ENCODE measurements around the gene CCDC85C.

DNA sequence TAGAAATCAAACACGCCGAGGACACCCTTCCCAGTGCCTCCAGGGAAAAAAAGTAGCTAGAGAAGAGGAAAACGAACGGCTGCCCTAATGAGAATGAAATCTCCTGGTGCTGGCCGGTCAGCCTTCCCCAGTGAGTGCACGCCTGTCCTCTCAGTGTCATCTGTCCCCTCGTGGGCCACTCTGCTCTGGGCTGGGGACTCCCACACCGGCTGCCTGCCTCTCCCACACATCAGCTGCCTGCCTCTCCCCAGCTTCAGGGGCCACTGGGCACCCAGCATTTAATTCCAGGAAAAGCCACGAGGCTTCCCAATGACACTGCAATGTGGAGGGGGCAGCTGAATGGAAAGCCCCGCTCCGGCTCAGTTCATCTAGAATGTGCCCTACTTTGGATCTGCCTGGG lies 59.0 kb downstream of the CCDC85C start:
- TF ChIP-seq CTCF (IDR thresholded peaks at IDR 0.05) (no peak), POLR2A (IDR thresholded peaks at IDR 0.05) (no peak), EP300 (IDR thresholded peaks at IDR 0.05) (no peak)

Measured in ovary (tissue), 3 donors.